ENCODE data around the gene GBP7. TPM values are rescaled to one million over a fixed set of nuclear protein-coding genes. Genes with fewer than 3 reads are reported as not detected.
A peak's percentile ranks its signal among the peaks of the same experiment; 100 is the strongest.
"Not testable (repeated sequence)": the region's sequence is repeated elsewhere in the genome, so short reads cannot be mapped to it uniquely, and the experiment has no call there.

The GBP7 gene, protein sequence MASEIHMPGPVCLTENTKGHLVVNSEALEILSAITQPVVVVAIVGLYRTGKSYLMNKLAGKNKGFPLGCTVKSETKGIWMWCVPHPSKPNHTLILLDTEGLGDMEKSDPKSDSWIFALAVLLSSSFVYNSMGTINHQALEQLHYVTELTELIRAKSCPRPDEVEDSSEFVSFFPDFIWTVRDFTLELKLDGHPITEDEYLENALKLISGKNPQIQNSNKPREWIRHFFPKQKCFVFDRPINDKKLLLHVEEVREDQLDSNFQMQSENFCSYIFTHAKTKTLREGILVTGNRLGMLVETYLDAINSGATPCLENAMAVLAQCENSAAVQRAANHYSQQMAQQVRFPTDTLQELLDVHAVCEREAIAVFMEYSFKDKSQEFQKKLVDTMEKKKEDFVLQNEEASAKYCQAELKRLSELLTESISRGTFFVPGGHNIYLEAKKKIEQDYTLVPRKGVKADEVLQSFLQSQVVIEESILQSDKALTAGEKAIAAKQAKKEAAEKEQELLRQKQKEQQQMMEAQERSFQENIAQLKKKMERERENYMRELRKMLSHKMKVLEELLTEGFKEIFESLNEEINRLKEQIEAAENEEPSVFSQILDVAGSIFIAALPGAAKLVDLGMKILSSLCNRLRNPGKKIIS
- total RNA-seq, result under 1 TPM in 2 of 7 donors, not detected in 5; 0.15 to 0.28 TPM
- not detected for polyA plus RNA-seq
- long read RNA-seq, donor 1, result 0 reads
- long read RNA-seq, donor 2, result 0 reads
- long read RNA-seq, donor 3, result 0 reads

DNA sequence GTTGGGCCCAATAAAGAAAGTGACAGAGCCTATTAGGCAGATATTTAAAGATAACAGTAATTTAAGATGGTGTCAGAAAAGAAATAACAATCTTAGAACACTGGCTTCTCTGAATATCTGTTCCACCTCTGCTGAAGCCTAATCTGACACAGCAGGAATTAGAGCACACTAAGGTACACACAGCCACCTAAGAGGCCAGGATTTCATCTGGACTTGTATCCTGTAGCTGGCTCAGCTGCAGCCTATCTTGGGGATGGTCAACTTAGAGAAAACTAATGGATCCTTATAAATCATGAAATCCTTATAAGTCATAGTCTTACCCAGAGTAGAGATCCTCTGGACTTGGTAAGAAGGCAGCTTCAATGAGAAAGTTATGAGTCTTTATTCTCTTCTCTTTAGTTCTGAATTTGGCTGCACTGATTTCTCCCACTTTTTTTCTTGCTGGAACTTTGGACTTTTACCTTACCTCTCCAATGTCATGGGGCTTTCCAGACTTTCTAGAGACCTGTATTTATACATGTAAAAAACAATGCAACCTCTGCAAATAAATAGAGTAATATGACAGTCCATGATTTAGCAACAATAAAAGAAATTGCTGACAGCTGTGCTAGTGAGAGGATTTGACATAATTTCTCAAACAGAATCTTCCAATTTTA, at the start of gene GBP7:
Gene GBP7 (minus strand): TSS at position 403 of the 656 bp plus-strand sequence. CDS start 4,068 bp downstream, outside the sequence.
- Histone ChIP-seq H3K4me1 (ENCODE audit: insufficient read depth) (no peaks in the 10 kb centered on the region), H3K4me3 (no peak within 1 kb of the TSS), H3K27me3 (no peaks in the 10 kb centered on the region), H3K27ac (no peak within 1 kb of the TSS), H3K36me3 (no peaks in the 10 kb centered on the region), H3K9me3 (no peaks in the 10 kb centered on the region)
- no peak for DNase-seq
- TF ChIP-seq, protein P1, sequence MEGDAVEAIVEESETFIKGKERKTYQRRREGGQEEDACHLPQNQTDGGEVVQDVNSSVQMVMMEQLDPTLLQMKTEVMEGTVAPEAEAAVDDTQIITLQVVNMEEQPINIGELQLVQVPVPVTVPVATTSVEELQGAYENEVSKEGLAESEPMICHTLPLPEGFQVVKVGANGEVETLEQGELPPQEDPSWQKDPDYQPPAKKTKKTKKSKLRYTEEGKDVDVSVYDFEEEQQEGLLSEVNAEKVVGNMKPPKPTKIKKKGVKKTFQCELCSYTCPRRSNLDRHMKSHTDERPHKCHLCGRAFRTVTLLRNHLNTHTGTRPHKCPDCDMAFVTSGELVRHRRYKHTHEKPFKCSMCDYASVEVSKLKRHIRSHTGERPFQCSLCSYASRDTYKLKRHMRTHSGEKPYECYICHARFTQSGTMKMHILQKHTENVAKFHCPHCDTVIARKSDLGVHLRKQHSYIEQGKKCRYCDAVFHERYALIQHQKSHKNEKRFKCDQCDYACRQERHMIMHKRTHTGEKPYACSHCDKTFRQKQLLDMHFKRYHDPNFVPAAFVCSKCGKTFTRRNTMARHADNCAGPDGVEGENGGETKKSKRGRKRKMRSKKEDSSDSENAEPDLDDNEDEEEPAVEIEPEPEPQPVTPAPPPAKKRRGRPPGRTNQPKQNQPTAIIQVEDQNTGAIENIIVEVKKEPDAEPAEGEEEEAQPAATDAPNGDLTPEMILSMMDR (IDR thresholded peaks at IDR 0.05), result no peak
- TF ChIP-seq POLR2A (IDR thresholded peaks at IDR 0.05) (no peak), EP300 (IDR thresholded peaks at IDR 0.05) (no peak)
- intact Hi-C loops (cut with DNase I), result no loop called here

DNA sequence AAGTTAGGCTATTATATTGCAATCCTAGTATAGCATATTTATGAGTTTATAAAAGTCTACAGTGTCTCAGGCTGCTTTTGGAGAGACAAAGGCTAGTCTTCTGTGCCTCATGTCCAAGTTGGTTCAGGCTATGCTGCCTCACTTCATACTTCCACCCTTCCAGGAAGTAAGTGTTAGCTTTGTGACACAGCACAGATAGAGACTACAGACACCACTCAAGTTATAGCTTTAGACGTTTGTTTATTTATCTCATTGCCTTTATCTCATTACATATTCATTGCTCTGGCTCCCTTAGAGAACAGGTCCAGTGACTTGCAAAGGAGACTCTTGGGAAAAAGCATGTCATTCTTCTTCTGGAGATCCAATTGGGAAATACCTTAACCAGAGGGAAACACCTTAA, 45.5 kb upstream of the GBP7 start:
- 37 to 59% (median 39%) methylated on average over 1 of the region's 1 CpG for WGBS, 3 donors
- TF ChIP-seq, protein P1 (IDR thresholded peaks at IDR 0.05), result no peak
- TF ChIP-seq EP300 (IDR thresholded peaks at IDR 0.05) (no peak), POLR2A (IDR thresholded peaks at IDR 0.05) (no peak)
- intact Hi-C loops (cut with DNase I), result no loop called here

DNA sequence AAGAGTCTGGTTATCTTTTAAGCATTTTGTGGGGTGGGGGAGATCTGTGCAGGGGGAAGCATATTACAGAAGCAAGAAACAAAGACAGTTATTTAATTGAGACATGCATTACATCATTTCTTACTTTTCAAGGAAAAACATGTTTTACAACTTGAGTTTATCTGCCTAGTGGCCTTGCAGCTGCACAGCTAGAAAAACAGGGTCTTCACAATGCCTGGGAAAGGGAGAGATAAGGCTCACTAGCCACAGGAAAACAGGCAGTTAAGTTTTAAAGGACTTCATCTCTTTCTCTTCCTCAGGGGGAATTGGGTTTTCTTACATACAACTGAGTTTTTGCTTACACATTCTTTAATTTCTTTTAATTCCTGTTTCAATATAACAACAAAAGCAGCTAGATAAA, 44.0 kb upstream of the GBP7 start:
- H3K9me3 ChIP-seq; H3K27me3 ChIP-seq; H3K4me1 ChIP-seq (ENCODE audit: insufficient read depth); intact Hi-C loops (cut with DNase I); H3K36me3 ChIP-seq; DNase-seq; H3K4me3 ChIP-seq: not testable (repeated sequence)
- H3K27ac ChIP-seq, result peak overlapping the region in 1 of 2 donors; percentile 37

More for the DNA sequence above, 45.5 kb upstream of the GBP7 start:
- Histone ChIP-seq H3K9me3 (no peaks in the 10 kb centered on the region), H3K27me3 (no peaks in the 10 kb centered on the region), H3K4me1 (ENCODE audit: insufficient read depth) (no peaks in the 10 kb centered on the region), H3K27ac (peak overlapping the region in 1 of 2 donors; percentile 37), H3K36me3 (no peaks in the 10 kb centered on the region), H3K4me3 (no peak overlapping the region)
- no peak for DNase-seq

DNA sequence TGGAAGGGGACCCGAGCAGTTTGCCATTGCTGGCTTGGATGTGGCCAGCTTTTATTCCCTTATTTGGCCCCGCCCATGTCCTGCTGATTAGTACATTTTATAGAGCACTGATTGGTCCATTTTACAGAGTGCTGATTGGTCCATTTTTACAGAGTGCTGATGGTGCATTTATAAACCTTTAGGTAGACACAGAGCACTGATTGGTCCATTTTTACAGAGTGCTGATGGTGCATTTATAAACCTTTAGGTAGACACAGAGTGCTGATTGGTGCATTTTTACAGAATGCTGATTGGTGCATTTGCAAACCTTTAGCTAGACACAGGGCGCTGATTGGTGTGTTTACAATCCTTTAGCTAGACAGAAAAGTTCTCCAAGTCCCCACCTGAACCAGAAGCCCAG, 43.1 kb upstream of the GBP7 start:
- DNase-seq; intact Hi-C loops (cut with DNase I); H3K9me3 ChIP-seq; H3K27me3 ChIP-seq; H3K4me3 ChIP-seq; H3K36me3 ChIP-seq; H3K4me1 ChIP-seq (ENCODE audit: insufficient read depth); H3K27ac ChIP-seq: not testable (repeated sequence)
- WGBS, 3 donors, result 87 to 95% (median 94%) methylated on average over 3 of the region's 3 CpGs

DNA sequence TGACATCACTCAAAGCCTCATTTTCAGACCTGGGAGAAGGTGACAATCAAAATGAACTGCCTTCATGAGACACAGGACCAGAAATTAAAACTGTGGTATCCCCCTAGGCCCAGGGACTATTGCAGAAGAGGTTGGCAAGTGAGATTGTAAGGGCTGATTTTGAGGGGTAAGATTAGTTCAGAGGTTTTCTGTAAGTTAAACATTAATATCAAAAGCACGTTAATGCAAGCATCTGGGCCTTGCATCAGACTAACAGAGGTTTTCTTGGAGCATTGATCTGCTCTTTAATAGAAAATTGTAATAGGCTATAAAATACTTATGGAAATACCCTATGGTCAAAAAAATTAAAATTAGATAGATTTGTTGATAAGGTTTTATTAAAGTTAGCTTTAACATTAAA, 37.5 kb upstream of the GBP7 start:
- 92 to 98% (median 96%) methylated on average over 1 of the region's 1 CpG for WGBS, 3 donors
- intact Hi-C loops (cut with DNase I), result no loop called here
- no peaks in the 10 kb centered on the region for H3K27me3 ChIP-seq

More for the DNA sequence above, 37.5 kb upstream of the GBP7 start:
- no peak for TF ChIP-seq EP300 (IDR thresholded peaks at IDR 0.05)
- no peak for TF ChIP-seq POLR2A (IDR thresholded peaks at IDR 0.05)
- TF ChIP-seq, protein P1 (IDR thresholded peaks at IDR 0.05), result no peak
- Histone ChIP-seq H3K4me1 (ENCODE audit: insufficient read depth) (no peaks in the 10 kb centered on the region), H3K9me3 (no peaks in the 10 kb centered on the region), H3K4me3 (no peak overlapping the region), H3K27ac (no peak overlapping the region), H3K36me3 (no peaks in the 10 kb centered on the region)
- DNase-seq, result no peak
